Measurements from ENCODE around the gene HPS4.
"Not testable (repeated sequence)": the region's sequence is repeated elsewhere in the genome, so short reads cannot be mapped to it uniquely, and the experiment has no call there.

Gene HPS4

DNA sequence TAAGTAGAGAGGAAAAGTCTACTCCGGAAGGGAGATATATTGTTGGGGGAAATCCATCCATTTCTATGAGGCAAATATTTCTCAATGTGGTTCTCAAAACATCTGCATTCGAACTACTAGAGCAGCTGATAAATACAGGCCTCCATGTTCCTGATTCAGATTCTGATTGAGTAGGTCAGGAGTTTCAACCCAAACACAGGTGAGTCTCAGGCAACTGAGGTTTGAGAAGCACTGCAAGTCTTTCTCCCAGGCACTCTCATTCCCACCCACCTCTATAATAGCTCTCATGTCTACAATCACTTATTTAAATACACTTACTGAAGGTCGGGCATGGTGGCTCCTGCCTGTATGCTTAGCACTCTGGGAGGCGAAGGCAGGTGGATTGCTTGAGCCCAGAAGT is 69.2 kb downstream of the HPS4 start:
- TF ChIP-seq, protein P1, sequence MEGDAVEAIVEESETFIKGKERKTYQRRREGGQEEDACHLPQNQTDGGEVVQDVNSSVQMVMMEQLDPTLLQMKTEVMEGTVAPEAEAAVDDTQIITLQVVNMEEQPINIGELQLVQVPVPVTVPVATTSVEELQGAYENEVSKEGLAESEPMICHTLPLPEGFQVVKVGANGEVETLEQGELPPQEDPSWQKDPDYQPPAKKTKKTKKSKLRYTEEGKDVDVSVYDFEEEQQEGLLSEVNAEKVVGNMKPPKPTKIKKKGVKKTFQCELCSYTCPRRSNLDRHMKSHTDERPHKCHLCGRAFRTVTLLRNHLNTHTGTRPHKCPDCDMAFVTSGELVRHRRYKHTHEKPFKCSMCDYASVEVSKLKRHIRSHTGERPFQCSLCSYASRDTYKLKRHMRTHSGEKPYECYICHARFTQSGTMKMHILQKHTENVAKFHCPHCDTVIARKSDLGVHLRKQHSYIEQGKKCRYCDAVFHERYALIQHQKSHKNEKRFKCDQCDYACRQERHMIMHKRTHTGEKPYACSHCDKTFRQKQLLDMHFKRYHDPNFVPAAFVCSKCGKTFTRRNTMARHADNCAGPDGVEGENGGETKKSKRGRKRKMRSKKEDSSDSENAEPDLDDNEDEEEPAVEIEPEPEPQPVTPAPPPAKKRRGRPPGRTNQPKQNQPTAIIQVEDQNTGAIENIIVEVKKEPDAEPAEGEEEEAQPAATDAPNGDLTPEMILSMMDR (IDR thresholded peaks at IDR 0.05) = no peak
- no peak overlapping the region for H3K4me3 ChIP-seq
- no peak for DNase-seq (ENCODE audit: low spot score)
- H3K27ac ChIP-seq = no peak overlapping the region

DNA sequence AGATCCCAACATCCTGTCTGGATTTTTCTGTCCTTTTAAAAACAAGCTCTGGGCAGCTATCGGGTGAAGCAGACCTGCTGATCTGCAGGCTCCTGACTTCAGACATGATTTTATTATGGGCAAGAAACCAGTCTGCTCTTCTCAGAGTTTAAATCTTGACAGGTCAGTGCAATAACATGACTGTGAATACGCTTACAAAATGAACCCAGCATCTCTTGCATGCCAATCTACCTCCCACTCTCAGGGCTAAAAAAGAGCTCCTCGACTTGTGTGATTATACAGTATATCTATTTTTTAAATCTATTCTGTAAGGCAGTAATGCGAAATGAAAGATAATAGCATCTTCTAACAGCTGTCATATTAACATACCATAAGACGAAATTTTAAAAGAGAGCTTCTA is 73.2 kb downstream of the HPS4 start:
- Histone ChIP-seq H3K27ac (no peak overlapping the region), H3K4me3 (no peak overlapping the region)
- TF ChIP-seq, protein P1 (IDR thresholded peaks at IDR 0.05) = no peak
- DNase-seq (ENCODE audit: low spot score) = no peak

DNA sequence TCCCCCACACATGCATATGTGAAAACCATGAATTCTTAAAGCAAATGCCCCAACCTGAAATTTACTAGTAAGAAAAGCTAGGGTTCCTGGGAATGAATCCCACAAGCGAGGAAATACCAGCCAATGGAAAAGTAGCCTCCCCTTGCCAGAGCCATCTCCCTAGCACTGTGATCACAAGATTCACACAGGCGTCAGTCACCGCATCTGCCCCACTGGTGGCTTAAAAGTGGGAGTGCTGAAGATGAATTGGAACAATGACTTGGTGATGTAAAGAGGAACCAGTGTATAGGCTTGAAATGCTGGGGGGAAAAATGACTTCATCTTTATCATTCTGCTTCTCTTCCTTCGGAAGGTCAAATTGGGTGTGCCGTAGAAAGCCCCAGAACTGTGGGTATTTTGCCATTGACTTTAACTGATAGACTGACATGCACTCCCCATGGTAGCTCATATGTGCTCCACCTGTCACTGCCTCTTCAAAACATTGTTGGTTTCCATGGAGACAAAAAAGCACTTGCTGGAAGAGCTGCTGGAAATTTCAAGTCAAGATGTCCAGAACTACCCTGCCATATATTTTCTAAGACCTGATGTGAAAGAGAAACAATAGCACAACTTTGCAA is 73.8 kb downstream of the HPS4 start:
- no peak overlapping the region for H3K4me3 ChIP-seq
- TF ChIP-seq, protein P1 (IDR thresholded peaks at IDR 0.05) = no peak
- H3K27ac ChIP-seq = no peak overlapping the region
- DNase-seq (ENCODE audit: low spot score) = no peak

DNA sequence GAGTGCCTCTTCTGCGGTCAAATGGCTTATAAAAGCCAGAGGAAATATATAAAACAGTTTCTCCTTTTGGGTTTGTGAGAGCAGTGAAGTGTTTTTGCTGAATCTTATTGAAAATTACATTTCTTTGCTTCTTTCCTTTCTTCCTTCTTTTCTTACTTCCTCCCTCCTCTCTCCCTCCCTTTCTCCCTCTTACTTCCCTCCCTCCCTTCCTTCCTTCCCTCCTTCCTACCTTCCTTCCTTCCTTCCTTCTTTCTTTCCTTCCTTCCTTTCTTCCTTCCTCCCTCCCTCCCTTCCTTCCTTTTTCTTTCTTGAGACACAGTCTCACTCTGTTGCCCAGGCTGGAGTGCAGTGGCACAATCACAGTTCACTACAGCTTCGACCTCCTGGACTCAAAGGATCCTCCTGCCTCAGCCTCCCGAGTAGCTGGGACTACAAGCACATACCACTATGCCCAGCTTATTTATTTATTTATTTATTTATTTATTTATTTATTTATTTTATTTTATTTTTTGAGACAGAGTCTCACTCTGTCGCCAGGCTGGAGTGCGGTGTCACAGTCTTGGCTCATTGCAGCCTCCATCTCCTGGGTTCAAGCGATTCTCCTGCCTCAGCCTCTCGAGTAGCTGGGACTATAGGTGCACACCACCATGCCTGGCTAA is 74.9 kb downstream of the HPS4 start:
- not testable (repeated sequence) for H3K27ac ChIP-seq; DNase-seq (ENCODE audit: low spot score); H3K4me3 ChIP-seq

DNA sequence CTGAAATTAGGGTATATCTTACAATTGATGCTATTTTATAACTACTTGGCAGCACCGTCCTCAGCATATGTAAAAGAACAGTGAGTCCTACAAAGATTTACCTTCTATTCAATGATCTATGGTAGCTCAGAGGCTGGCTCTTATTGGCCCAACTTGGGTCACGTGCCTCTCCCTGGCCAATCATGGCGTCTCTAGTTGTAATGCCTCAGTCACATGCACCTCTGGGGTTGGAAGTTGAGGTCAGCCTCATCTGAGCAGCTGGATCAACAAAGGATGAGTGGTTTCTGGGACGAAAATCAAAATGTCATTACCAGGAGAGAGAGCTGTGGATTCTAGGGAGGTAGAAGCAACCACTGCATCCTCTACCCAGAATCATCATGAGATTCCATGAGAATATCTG is 77.5 kb downstream of the HPS4 start:
- TF ChIP-seq, protein P1 (IDR thresholded peaks at IDR 0.05) = no peak
- H3K27ac ChIP-seq = no peak overlapping the region
- no peak for DNase-seq (ENCODE audit: low spot score)
- H3K4me3 ChIP-seq = no peak overlapping the region

DNA sequence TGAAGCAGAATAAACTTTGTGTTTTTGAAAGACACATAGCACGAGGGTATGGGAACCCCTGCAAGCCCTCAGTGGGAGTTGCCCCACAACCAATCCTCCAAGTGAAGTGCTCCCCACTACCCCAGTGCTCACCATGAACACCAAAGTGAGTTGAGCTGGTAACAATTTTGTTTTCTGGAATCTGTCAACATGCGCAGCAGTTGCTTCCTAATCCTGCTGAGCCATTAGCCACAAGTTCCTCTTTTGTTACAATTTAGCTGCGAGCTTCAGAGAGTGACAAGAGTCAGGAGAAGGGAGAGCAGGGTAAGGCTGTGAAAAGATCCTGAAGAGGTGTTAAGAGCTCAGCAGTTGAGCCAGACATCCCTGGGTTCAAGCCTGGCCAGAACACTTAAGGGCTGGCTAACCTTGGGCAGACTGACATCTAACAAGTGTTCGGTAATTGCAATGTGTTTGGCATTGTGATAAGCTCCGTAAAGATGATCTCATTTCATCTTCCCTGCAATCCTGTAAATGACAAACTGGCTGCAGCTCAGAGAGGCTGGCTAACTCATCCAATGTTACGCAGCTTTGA is 78.6 kb downstream of the HPS4 start:
- no peak for DNase-seq (ENCODE audit: low spot score)
- TF ChIP-seq, protein P1 (IDR thresholded peaks at IDR 0.05) = no peak
- no peak overlapping the region for H3K27ac ChIP-seq
- H3K4me3 ChIP-seq = no peak overlapping the region

DNA sequence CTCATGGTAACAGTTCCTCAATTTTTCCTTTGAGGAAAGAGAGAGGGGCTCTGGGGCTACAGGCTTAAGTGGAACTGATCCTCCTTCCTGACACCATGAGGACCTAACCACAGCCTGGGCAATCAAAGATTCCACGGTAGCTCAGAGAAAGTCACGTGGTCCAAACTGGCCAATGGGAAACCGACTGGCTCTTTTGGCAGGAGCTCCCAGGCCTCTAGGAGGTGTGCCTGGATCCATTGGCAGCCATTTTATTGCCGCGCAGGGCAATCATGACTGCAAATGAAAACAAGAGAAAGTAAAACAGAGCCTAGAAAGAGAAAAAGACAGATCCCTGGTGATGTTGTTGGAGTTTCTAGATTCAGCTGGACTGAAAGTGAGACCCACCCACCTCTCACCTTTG is 81.9 kb downstream of the HPS4 start:
- TF ChIP-seq, protein P1 (IDR thresholded peaks at IDR 0.05) = no peak

More for the DNA sequence above, 81.9 kb downstream of the HPS4 start:
- Histone ChIP-seq H3K4me3 (no peak overlapping the region), H3K27ac (no peak overlapping the region)
- no peak for DNase-seq (ENCODE audit: low spot score)

Data from coronary artery (tissue), 2 donors.